ENCODE measurements around the gene RAB6B.

The RAB6B gene

DNA sequence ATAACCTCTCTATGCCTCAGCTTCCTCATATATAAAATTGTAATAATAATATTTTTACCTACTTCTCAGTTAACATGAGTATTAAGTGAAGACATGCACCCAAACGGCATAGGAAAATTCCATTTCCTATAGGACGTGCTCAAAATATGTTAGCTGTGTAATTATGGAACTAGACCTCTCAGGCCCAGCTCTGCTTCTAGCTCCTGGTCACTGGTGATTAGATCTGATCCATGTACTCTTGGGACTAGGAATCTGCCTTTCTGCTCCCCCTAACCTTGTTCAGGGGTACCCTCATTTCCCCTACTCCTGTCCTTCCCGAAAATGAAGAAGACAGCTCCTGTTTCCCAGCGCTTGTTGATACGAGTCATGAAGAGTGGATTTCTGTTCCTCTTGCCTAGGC lies 119.8 kb downstream of the RAB6B start:
- no peak for DNase-seq (ENCODE audit: low read depth in 2 of 2, low spot score in 1 of 2)

DNA sequence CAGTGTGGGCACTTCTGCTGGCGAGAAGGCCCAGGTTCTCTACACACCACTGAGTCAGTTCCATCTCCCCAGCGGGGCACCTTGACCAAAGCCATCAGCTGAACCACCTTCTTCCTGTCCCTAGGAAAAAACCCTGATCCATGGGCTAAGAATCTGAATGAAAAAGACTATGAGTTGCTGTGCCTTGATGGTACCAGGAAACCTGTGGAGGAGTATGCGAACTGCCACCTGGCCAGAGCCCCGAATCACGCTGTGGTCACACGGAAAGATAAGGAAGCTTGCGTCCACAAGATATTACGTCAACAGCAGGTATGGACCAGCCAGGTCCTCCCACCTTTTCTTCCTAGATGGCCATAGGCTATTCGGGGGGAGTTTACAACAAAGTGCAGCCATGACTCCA lies 120.4 kb downstream of the RAB6B start:
- DNase-seq (ENCODE audit: low read depth in 2 of 2, low spot score in 1 of 2), result no peak
